IMR-90 (cell line): Measurements from ENCODE around the gene CCL4. TPM values are rescaled to one million over a fixed set of nuclear protein-coding genes. Genes with fewer than 3 reads are reported as not detected.

Experiments
- ATAC-seq: fragments of 200-7000 bp; cut with Tn5 transposase; 2 replicates; pipeline ENCODE4 v1.9.1; 2020; ENCODE audit warnings: low read depth, mild to moderate bottlenecking, moderate library complexity
- BruUV-seq: library from RNA; stranded (reverse); fragments of 400-500 nt; replicated peaks from 2 replicates; lab custom pipeline; 2021; lab: Mats Ljungman, UMichigan
- CTCF ChIA-PET: fragments of 300-600 bp; formaldehyde crosslinking; extraction: SDS; loops from one replicate; lab custom pipeline; 2021; ENCODE audit warnings: antibody characterized with exemption; lab: Yijun Ruan, JAX
- POLR2A ChIA-PET: fragments of 300-600 bp; sonication (Branson Sonifier 250); formaldehyde crosslinking; loops from one replicate; lab custom pipeline; 2022; ENCODE audit warnings: antibody characterized with exemption; ENCODE audit not compliant: unreplicated experiment; lab: Charles Lee
- DNase-seq: peaks from one replicate; pipeline ENCODE4 v3.0.0; 2013
- H2AFZ ChIP-seq: replicated peaks from 2 replicates; pipeline ENCODE3; 2013; ENCODE audit warnings: low read length, mild to moderate bottlenecking; ENCODE audit not compliant: poor library complexity
- H2AK5ac ChIP-seq: 2 replicates; pipeline ENCODE4 v1.6.1; 2013; ENCODE audit warnings: low read depth, low read length, inconsistent platforms
- H2AK9ac ChIP-seq: replicated peaks from 2 replicates; pipeline ENCODE3; 2013; ENCODE audit warnings: mild to moderate bottlenecking, low read depth, low read length, moderate library complexity; ENCODE audit not compliant: poor library complexity
- H2BK120ac ChIP-seq: 2 replicates; pipeline ENCODE4 v1.6.1; 2013; ENCODE audit warnings: low read depth, low read length, inconsistent platforms
- H2BK15ac ChIP-seq: 3 replicates; pipeline ENCODE4 v1.6.1; 2013; ENCODE audit warnings: low read depth, low read length, inconsistent platforms
- H2BK20ac ChIP-seq: 2 replicates; pipeline ENCODE4 v1.6.1; 2013; ENCODE audit warnings: low read depth, mild to moderate bottlenecking, inconsistent platforms, low read length, moderate library complexity
- H2BK5ac ChIP-seq: 2 replicates; pipeline ENCODE4 v1.6.1; 2013; ENCODE audit warnings: mild to moderate bottlenecking, low read depth, low read length, inconsistent platforms; ENCODE audit not compliant: poor library complexity, severe bottlenecking
- H3K14ac ChIP-seq: replicated peaks from 2 replicates; pipeline ENCODE4 v1.6.1; 2013; ENCODE audit warnings: low read depth, low read length, inconsistent platforms
- H3K18ac ChIP-seq: 2 replicates; pipeline ENCODE4 v1.6.1; 2013; ENCODE audit warnings: low read depth, low read length, control low read depth
- H3K23ac ChIP-seq: 2 replicates; pipeline ENCODE4 v1.6.1; 2013; ENCODE audit warnings: low read depth, low read length, inconsistent platforms
- H3K27ac ChIP-seq: 2 replicates; pipeline ENCODE4 v1.5.1; 2013; ENCODE audit warnings: mild to moderate bottlenecking, control low read depth, low read length; ENCODE audit not compliant: insufficient read depth
- H3K27me3 ChIP-seq: 2 replicates; pipeline ENCODE4 v1.6.1; 2013; ENCODE audit warnings: low read length; ENCODE audit not compliant: control insufficient read depth, insufficient read depth
- H3K36me3 ChIP-seq: 2 replicates; pipeline ENCODE4 v1.6.1; 2013; ENCODE audit warnings: low read length, mixed read lengths; ENCODE audit not compliant: control insufficient read depth, insufficient read depth
- H3K4ac ChIP-seq: 2 replicates; pipeline ENCODE4 v1.6.1; 2013; ENCODE audit warnings: low read depth, low read length, inconsistent platforms
- H3K4me1 ChIP-seq: 2 replicates; pipeline ENCODE4 v1.6.1; 2013; ENCODE audit warnings: low read length, mixed read lengths; ENCODE audit not compliant: control insufficient read depth, insufficient read depth
- H3K4me2 ChIP-seq: 2 replicates; pipeline ENCODE4 v1.6.1; 2013; ENCODE audit warnings: low read depth, mild to moderate bottlenecking, control low read depth, low read length, moderate library complexity
- H3K4me3 ChIP-seq: 2 replicates; pipeline ENCODE4 v1.5.1; 2013; ENCODE audit warnings: low read depth, mild to moderate bottlenecking, control low read depth, low read length, moderate library complexity; ENCODE audit not compliant: insufficient read depth
- H3K56ac ChIP-seq: 2 replicates; pipeline ENCODE4 v1.6.1; 2013; ENCODE audit warnings: low read length, inconsistent platforms; ENCODE audit not compliant: insufficient read depth; ENCODE audit errors: extremely low read depth
- H3K79me1 ChIP-seq, 2 experiments: 2 replicates each; pipeline ENCODE4 v1.6.1; 2013; ENCODE audit warnings: low read length in 2 of 2, inconsistent platforms in 1 of 2, low read depth in 1 of 2
- H3K9ac ChIP-seq: 2 replicates; pipeline ENCODE4 v1.6.1; 2013; ENCODE audit warnings: low read depth, low read length, control low read depth
- H3K9me1 ChIP-seq: 2 replicates; pipeline ENCODE4 v1.6.1; 2013; ENCODE audit warnings: low read length, inconsistent platforms; ENCODE audit not compliant: insufficient read depth
- H3K9me3 ChIP-seq: 2 replicates; pipeline ENCODE4 v1.6.1; 2013; ENCODE audit warnings: low read length; ENCODE audit not compliant: control insufficient read depth, insufficient read depth
- H4K20me1 ChIP-seq: 2 replicates; pipeline ENCODE4 v1.6.1; 2013; ENCODE audit warnings: low read length, inconsistent platforms; ENCODE audit not compliant: insufficient read depth
- H4K5ac ChIP-seq: 2 replicates; pipeline ENCODE4 v1.6.1; 2013; ENCODE audit warnings: mild to moderate bottlenecking, low read depth, low read length, control low read depth
- H4K8ac ChIP-seq, 2 experiments: 2 replicates each; pipeline ENCODE4 v1.6.1; 2013; ENCODE audit warnings: low read depth in 2 of 2, low read length in 2 of 2, control low read depth in 1 of 2, inconsistent platforms in 1 of 2
- H4K91ac ChIP-seq: 2 replicates; pipeline ENCODE4 v1.6.1; 2013; ENCODE audit warnings: low read depth, low read length, inconsistent platforms; ENCODE audit not compliant: insufficient read depth
- BHLHE40 ChIP-seq: fragments of 150-350 bp; IDR thresholded peaks from 2 replicates; pipeline ENCODE4 v1.6.1; 2016; ENCODE audit warnings: mild to moderate bottlenecking, low read depth, low read length
- CEBPB ChIP-seq: IDR thresholded peaks from 2 replicates; pipeline ENCODE4 v1.6.1; 2012; ENCODE audit warnings: low read depth, low read length, improper control_type of control experiment
- CHD1 ChIP-seq: IDR thresholded peaks from 2 replicates; pipeline ENCODE4 v1.6.1; 2012; ENCODE audit warnings: low read depth, low read length, improper control_type of control experiment
- CTCF ChIP-seq: conservative IDR thresholded peaks from 2 replicates; pipeline ENCODE4 v1.5.1; 2012; ENCODE audit warnings: mild to moderate bottlenecking, low read depth, low read length, improper control_type of control experiment
- ELK1 ChIP-seq: fragments of 150-350 bp; IDR thresholded peaks from 2 replicates; pipeline ENCODE4 v1.6.1; 2016; ENCODE audit warnings: low read depth, mild to moderate bottlenecking, low read length, moderate library complexity, borderline replicate concordance
- FOS ChIP-seq: fragments of 150-350 bp; IDR thresholded peaks from 2 replicates; pipeline ENCODE4 v1.6.1; 2016; ENCODE audit warnings: low read depth, low read length
- MAFK ChIP-seq: IDR thresholded peaks from 2 replicates; pipeline ENCODE4 v1.6.1; 2012; ENCODE audit warnings: low read depth, low read length, improper control_type of control experiment
- MAZ ChIP-seq: IDR thresholded peaks from 2 replicates; pipeline ENCODE4 v1.6.1; 2012; ENCODE audit warnings: low read depth, mild to moderate bottlenecking, low read length, improper control_type of control experiment, moderate library complexity, borderline replicate concordance
- MXI1 ChIP-seq: IDR thresholded peaks from 2 replicates; pipeline ENCODE4 v1.6.1; 2012; ENCODE audit warnings: low read depth, mild to moderate bottlenecking, low read length, moderate library complexity, borderline replicate concordance
- NFE2L2 ChIP-seq: fragments of 150-350 bp; IDR thresholded peaks from 2 replicates; pipeline ENCODE4 v1.6.1; 2016; ENCODE audit warnings: low read depth, mild to moderate bottlenecking, low read length
- POLR2A ChIP-seq: IDR thresholded peaks from 2 replicates; pipeline ENCODE4 v1.6.1; 2012; ENCODE audit warnings: mild to moderate bottlenecking, low read depth, low read length
- RAD21 ChIP-seq: IDR thresholded peaks from 2 replicates; pipeline ENCODE4 v1.6.1; 2012; ENCODE audit warnings: low read length, improper control_type of control experiment
- RCOR1 ChIP-seq: IDR thresholded peaks from 2 replicates; pipeline ENCODE4 v1.6.1; 2012; ENCODE audit warnings: mild to moderate bottlenecking, low read length, improper control_type of control experiment; ENCODE audit not compliant: insufficient replicate concordance
- RFX5 ChIP-seq: IDR thresholded peaks from 2 replicates; pipeline ENCODE4 v1.8.0; 2012; ENCODE audit warnings: low read depth, mild to moderate bottlenecking, low read length, moderate library complexity
- SMC3 ChIP-seq: fragments of 150-350 bp; IDR thresholded peaks from 2 replicates; pipeline ENCODE4 v1.6.1; 2016; ENCODE audit warnings: low read depth, mild to moderate bottlenecking, antibody characterized with exemption, low read length, moderate library complexity
- USF2 ChIP-seq: fragments of 150-350 bp; IDR thresholded peaks from 2 replicates; pipeline ENCODE4 v1.6.1; 2017; ENCODE audit warnings: mild to moderate bottlenecking, antibody characterized with exemption, low read length, low read depth
- WGBS, 2 experiments: methylation state at CpG; one replicate each; pipeline versions ENCODE4 v1.1.5 to v1.1.7; 2013; ENCODE audit warnings: missing lambda C conversion rate in 2 of 2; ENCODE audit not compliant: insufficient read length in 1 of 2; ENCODE audit errors: extremely low coverage in 2 of 2; 5-methylcytosine and 5-hydroxymethylcytosine counted together
- dilution Hi-C: fragments of 300-500 bp; cut with HindIII; formaldehyde crosslinking; loops from one replicate; pipeline ENCODE4 v1.14.3; 2018; ENCODE audit warnings: low sequenced_read_pairs; ENCODE audit not compliant: unreplicated experiment
- in situ Hi-C: fragments of 300-500 bp; cut with MboI; formaldehyde crosslinking; loops from 3 replicates; pipeline ENCODE4 v1.14.3; 2019; ENCODE audit warnings: low sequenced_read_pairs, inconsistent platforms, mixed read lengths
- intact Hi-C: fragments of 100-400 bp; cut with micrococcal nuclease; formaldehyde crosslinking; loops from 2 replicates; pipeline ENCODE4 v1.10.0; 2022
- polyA plus RNA-seq, 3 experiments: library from polyadenylated mRNA; depleted of rRNA; stranded (reverse); fragments of >200 nt; gene quantifications; 2 replicates each; pipeline ENCODE4 v1.2.3, GENCODE V29; 2012; ENCODE audit warnings: low replicate concordance in 1 of 3
- total RNA-seq: library from RNA; depleted of rRNA; stranded (reverse); fragments of >200 nt; gene quantifications from 2 replicates; pipeline ENCODE4 v1.2.3, GENCODE V29; 2012

The CCL4 gene
- total and polyA plus RNA-seq, 2 of the 4 experiments (the other 2 are of a cell fraction) = not detected

GRCh38 chr17:36133602-36134236, 30.1 kb downstream of the CCL4 start:
- no peak overlapping the region for H3K9ac ChIP-seq
- no peaks in the 10 kb centered on the region for H3K36me3 ChIP-seq
- H2BK5ac ChIP-seq = no peak overlapping the region
- H2BK20ac ChIP-seq = no peak overlapping the region
- no peaks in the 10 kb centered on the region for H3K9me1 ChIP-seq
- no peaks in the 10 kb centered on the region for H3K79me1 ChIP-seq
- no peak overlapping the region for H3K27ac ChIP-seq
- WGBS, 2 experiments = 0% methylated on average over 1 of the region's 4 CpGs; no CpG with 5 or more reads in 1 of the 2 experiments
- H2BK15ac ChIP-seq = no peak overlapping the region
- no peak overlapping the region for H2AK9ac ChIP-seq
- H4K20me1 ChIP-seq = no peaks in the 10 kb centered on the region
- no TSS peak for BruUV-seq
- no peak overlapping the region for H3K4me2 ChIP-seq
- dilution Hi-C loops = no loop called here
- no peak overlapping the region for H2AK5ac ChIP-seq
- no peak overlapping the region for H3K18ac ChIP-seq
- intact Hi-C loops = no loop called here
- H4K91ac ChIP-seq = no peak overlapping the region
- in situ Hi-C loops = no loop called here
- H4K8ac ChIP-seq = no peak overlapping the region
- ATAC-seq = no peak
- H4K5ac ChIP-seq = no peak overlapping the region
- H3K14ac ChIP-seq = no peak overlapping the region
- no peak overlapping the region for H2AFZ ChIP-seq
- H2BK120ac ChIP-seq = no peak overlapping the region
- H3K4me1 ChIP-seq = no peaks in the 10 kb centered on the region
- ChIA-PET POLR2A (no interaction called here), CTCF (interaction anchor here (1.7 kb wide), 1 partner anchor 16 kb away, joined by 5 read pairs; no protein-coding TSS in a partner anchor)
- no peak overlapping the region for H3K4ac ChIP-seq
- H3K27me3 ChIP-seq = no peaks in the 10 kb centered on the region
- TF ChIP-seq MXI1 (no peak), MAFK (no peak), MAZ (no peak), CTCF (no peak), BHLHE40 (no peak), RFX5 (no peak), RAD21 (no peak), ELK1 (no peak), SMC3 (no peak), USF2 (no peak), CHD1 (no peak), CEBPB (no peak), NFE2L2 (no peak), POLR2A (no peak), FOS (no peak), RCOR1 (no peak)
- no peak overlapping the region for H3K56ac ChIP-seq
- no peak overlapping the region for H3K23ac ChIP-seq
- no peak overlapping the region for H3K4me3 ChIP-seq
- no peaks in the 10 kb centered on the region for H3K9me3 ChIP-seq
- DNase-seq = no peak
